Omental fat pad (tissue), 4 donors: ENCODE measurements around the gene LRIT2. TPM values are rescaled to one million over a fixed set of nuclear protein-coding genes. Genes with fewer than 3 reads are reported as not detected.

ENCODE experiments used
- ATAC-seq: fragments of 150-250 bp; one replicate; pipeline ENCODE4 v1.9.1; 2016; ENCODE audit warnings: mild to moderate bottlenecking, moderate library complexity; ENCODE audit not compliant: low FRiP score
- DNase-seq: peaks from one replicate; pipeline ENCODE4 v3.0.0-alpha.2; 2019; ENCODE audit warnings: low spot score
- total RNA-seq, 4 donors: library from RNA; depleted of rRNA; stranded (reverse); fragments of >200 nt; gene quantifications; one replicate each; pipeline ENCODE4 v1.1.0, GENCODE V29; 2016
- TF ChIP-seq, protein P1 (sequence below), 3 donors: fragments of 450-650 bp; IDR thresholded peaks; one replicate each; pipeline ENCODE4 v1.5.1; 2016 to 2017; ENCODE audit warnings: antibody characterized with exemption in 3 of 3, mild to moderate bottlenecking in 3 of 3, moderate library complexity in 2 of 3

Gene LRIT2
- total RNA-seq, 4 donors from 2014 or later, result not detected

DNA sequence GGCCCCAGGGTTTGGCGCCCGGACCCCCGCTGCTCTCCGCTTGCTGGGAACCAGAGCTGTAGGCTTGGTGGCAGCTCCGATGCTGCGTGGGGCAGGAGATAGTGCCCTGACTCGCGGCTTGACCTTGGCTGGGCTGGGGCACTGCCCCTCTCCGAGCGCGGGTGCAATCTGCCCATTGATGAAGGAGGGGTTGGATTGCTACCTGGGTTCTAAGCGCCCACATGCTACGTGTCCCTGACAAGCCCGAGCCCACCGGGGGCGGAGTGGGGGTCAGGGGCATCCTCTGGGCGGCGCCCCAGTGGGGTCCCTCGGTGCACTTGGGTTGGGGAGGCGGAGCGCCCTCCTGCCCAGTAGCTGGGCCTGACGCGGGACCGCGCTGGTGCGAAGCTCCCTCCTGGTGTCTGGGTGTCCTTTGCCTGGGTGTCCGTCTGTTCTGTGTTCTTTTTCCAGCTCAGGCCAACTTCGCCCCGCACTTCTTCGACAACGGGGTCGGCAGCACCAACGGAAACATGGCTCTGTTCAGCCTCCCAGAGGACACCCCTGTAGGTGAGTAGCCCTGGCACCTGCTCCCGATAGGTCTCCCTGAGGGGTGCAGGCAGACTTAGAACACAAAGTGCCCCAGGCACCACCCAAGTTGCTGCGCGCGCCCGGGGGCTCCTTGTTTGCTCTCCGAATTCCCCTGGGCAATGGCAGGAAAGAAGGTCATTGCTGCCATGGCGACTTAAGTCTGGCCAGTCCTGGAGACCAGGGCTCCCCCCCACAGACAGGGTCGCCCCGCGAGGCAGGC is 30.1 kb downstream of the LRIT2 start:
- ATAC-seq, result no peak

DNA sequence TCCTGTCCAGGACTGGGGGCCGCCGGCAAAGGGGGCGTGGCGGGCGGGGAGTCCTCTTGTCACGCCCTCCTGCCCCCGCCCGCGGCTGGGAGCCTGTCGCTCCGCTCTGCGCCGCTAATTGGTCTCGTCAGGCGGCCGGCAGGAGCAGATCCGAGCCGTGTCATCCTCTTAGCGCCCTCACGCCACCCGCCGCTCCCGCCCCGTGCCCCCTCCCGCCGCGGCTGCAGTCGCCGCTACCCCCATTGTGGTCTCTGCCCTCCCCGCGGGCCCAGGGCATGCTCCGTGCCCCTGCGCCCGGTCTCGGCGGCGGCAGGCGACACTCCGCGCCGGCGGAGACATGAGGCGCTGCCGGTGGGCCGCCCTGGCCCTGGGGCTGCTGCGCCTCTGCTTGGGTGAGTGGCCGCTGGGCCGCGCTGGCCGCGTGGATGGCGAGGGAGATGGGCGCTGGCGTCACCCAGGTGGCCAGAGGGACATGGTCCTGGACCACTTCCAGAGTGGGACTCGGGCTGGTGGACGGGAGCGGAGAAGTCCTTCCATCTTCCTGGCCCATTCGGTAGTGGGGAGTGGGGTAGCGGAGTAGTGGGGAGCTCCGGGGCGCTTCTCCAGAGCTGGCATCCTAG is 30.8 kb downstream of the LRIT2 start, which contains the start of gene CDHR1:
TSS of gene CDHR1 (plus strand) at position 114 of the 620 bp plus-strand sequence. CDS start at position 338, 224 bp downstream.
- DNase-seq, result no peak
- ATAC-seq, result no peak
- TF ChIP-seq, protein P1, sequence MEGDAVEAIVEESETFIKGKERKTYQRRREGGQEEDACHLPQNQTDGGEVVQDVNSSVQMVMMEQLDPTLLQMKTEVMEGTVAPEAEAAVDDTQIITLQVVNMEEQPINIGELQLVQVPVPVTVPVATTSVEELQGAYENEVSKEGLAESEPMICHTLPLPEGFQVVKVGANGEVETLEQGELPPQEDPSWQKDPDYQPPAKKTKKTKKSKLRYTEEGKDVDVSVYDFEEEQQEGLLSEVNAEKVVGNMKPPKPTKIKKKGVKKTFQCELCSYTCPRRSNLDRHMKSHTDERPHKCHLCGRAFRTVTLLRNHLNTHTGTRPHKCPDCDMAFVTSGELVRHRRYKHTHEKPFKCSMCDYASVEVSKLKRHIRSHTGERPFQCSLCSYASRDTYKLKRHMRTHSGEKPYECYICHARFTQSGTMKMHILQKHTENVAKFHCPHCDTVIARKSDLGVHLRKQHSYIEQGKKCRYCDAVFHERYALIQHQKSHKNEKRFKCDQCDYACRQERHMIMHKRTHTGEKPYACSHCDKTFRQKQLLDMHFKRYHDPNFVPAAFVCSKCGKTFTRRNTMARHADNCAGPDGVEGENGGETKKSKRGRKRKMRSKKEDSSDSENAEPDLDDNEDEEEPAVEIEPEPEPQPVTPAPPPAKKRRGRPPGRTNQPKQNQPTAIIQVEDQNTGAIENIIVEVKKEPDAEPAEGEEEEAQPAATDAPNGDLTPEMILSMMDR (IDR thresholded peaks at IDR 0.05), result no peak

More for the DNA sequence above, 30.1 kb downstream of the LRIT2 start:
- TF ChIP-seq, protein P1 (IDR thresholded peaks at IDR 0.05), result no peak
- DNase-seq, result no peak

DNA sequence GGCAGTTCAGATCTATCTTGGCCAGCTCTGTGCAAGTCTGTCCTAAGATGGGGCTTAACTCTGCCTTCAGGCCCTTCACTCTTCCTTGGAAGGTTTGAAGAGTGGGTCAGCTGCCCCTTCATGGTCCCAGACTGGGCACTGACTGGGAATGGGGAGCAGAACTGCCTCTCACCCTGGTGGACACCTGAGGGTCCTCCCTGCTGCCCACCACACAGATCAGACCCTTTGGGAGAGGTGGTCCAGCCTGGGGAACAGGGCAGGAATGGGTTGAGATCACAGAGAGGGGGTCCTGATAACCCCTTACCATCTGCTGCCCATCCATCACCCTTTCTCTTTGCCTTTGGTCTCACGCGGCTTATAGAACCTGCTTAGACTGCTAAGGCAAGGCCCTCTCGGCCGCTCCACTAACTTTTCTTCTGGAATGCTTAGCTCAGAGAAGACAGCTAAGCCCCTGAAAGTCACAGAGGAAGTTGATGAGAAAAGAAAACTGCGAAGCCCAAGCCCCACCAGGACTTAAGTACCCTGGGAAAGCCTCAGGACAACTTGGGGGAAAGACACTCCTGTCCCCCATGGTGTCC is 31.4 kb downstream of the LRIT2 start:
- TF ChIP-seq, protein P1 (IDR thresholded peaks at IDR 0.05), result no peak
- ATAC-seq (no peak), DNase-seq (no peak)

DNA sequence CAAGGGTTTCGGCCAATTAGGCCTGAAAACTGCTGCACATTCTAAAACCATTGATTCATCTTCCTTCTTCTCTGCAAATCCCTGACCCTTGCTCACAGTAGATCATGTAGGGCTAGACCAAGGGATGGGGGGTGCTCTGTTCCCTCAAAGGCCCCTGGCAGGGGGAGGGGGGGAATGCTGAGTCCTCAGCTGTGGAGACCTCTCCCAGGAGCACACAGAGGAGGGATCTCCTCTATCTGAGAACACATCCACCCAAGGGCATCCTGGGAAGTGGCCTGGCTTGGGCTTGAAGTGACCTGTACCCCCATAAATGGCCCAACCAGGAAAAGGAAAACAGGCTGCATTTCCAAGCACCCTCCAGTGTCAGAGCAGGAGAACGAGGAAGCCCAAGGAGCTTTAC is 32.0 kb downstream of the LRIT2 start:
- DNase-seq (no peak), ATAC-seq (no peak)
- TF ChIP-seq, protein P1 (IDR thresholded peaks at IDR 0.05), result no peak

DNA sequence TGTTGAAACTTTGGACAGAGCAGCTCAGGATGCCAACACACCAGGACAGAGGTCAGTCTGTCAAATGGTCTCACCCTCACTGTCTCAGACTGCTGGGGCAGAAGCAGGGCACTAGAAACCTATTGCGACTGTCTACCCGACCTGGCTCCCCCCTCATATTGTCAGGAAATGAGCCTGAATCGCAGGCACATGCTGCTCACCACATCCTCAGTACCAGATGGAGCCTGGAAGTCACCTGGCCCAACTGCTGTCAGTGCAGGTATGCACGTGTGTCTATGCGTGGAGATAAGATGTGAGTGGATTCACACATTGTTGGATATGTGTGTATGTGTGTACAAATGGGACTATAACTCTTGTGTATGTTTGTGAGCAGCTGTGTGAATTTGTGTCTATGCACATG is 34.2 kb downstream of the LRIT2 start:
- no peak for ATAC-seq
- no peak for DNase-seq
- TF ChIP-seq, protein P1 (IDR thresholded peaks at IDR 0.05), result no peak

DNA sequence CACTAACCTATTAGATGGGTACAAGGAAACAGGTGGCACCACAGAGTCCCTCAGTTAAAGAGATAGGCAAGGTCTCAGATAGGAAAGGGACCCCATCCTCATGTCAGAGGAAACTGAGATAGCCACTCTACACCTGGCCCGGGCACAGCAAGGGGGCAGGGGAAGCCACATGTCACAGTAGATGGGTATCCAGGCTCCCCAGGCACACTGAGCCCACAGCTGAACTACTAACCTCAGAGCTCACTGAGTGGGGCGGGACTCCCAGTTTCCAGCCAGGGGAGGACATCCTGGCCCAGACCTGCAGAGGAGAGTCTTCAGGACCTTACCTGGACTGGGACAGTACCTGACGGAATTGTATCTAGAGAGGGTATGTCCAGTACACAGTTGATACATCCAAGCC is 34.7 kb downstream of the LRIT2 start:
- DNase-seq (no peak), ATAC-seq (no peak)
- TF ChIP-seq, protein P1 (IDR thresholded peaks at IDR 0.05), result no peak
